Nephron (organoid): ENCODE data around the gene NUCB1.
A peak's percentile ranks its signal among the peaks of the same experiment; 100 is the strongest.

Experiments
- H3K27ac Mint-ChIP-seq, 3 experiments: 2 replicates each; pipeline ENCODE4 v1.8.0; 2020; ENCODE audit warnings: mixed read lengths in 3 of 3, mild to moderate bottlenecking in 2 of 3, moderate library complexity in 1 of 3
- H3K27me3 Mint-ChIP-seq: 2 replicates; pipeline ENCODE4 v1.8.0; 2021; ENCODE audit warnings: low read depth, mild to moderate bottlenecking, moderate library complexity, mixed read lengths
- H3K36me3 Mint-ChIP-seq: 2 replicates; pipeline ENCODE4 v1.8.0; 2020; ENCODE audit warnings: low read depth, mixed read lengths
- H3K4me1 Mint-ChIP-seq: 2 replicates; pipeline ENCODE4 v1.8.0; 2020; ENCODE audit warnings: mixed read lengths
- H3K4me3 Mint-ChIP-seq, 3 experiments: 2 replicates each; pipeline ENCODE4 v1.8.0; 2020; ENCODE audit warnings: mild to moderate bottlenecking in 3 of 3, mixed read lengths in 3 of 3, moderate library complexity in 2 of 3
- H3K9me3 Mint-ChIP-seq: 2 replicates; pipeline ENCODE4 v1.8.0; 2020; ENCODE audit warnings: mixed read lengths
- TF ChIP-seq, protein P1 (sequence below), 3 experiments: fragments of 200-600 bp; sonication (generic); IDR thresholded peaks; one replicate each; pipeline ENCODE4 v1.5.0; 2021; ENCODE audit warnings: antibody characterized with exemption in 3 of 3; ENCODE audit not compliant: unreplicated experiment in 3 of 3

Gene NUCB1

DNA sequence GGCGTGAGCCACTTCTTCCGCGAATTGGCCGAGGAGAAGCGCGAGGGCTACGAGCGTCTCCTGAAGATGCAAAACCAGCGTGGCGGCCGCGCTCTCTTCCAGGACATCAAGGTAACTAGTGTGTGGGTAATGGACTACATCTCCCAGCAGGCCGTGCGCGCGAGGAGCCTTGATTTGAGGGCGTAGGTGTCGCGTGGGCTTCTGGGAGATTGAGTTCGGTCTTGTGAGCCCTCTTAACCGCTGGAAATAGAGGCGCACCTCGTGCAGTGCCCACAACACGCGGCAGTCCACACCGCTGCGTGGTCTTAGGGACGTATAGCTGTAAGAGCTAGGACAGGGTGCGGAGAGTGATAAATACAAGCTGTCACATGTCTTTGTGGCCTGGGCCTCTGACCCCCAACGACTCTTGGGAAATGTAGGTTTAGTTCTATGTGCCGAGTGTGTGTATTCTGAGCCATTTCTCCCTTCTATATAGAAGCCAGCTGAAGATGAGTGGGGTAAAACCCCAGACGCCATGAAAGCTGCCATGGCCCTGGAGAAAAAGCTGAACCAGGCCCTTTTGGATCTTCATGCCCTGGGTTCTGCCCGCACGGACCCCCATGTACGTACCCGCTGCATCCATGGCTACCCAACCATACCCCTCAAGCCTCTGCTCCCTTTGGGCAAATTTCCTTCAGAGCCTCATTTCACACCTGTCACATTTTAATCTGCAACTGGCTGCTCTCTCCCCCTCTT lies 65.9 kb downstream of the NUCB1 start:
- no peaks in the 10 kb centered on the region for H3K27me3 Mint-ChIP-seq
- peaks cover 39% of the 10 kb centered on the region for H3K36me3 Mint-ChIP-seq
- H3K4me1 Mint-ChIP-seq: peaks cover 30% of the 10 kb centered on the region
- H3K4me3 Mint-ChIP-seq: peak overlapping the region; percentile 99 to 100 (median 99)
- peak overlapping the region; percentile 96 to 100 (median 99) for H3K27ac Mint-ChIP-seq
- H3K9me3 Mint-ChIP-seq: no peaks in the 10 kb centered on the region
- TF ChIP-seq, protein P1, sequence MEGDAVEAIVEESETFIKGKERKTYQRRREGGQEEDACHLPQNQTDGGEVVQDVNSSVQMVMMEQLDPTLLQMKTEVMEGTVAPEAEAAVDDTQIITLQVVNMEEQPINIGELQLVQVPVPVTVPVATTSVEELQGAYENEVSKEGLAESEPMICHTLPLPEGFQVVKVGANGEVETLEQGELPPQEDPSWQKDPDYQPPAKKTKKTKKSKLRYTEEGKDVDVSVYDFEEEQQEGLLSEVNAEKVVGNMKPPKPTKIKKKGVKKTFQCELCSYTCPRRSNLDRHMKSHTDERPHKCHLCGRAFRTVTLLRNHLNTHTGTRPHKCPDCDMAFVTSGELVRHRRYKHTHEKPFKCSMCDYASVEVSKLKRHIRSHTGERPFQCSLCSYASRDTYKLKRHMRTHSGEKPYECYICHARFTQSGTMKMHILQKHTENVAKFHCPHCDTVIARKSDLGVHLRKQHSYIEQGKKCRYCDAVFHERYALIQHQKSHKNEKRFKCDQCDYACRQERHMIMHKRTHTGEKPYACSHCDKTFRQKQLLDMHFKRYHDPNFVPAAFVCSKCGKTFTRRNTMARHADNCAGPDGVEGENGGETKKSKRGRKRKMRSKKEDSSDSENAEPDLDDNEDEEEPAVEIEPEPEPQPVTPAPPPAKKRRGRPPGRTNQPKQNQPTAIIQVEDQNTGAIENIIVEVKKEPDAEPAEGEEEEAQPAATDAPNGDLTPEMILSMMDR (IDR thresholded peaks at IDR 0.05; ENCODE audit: unreplicated experiment in 3 of 3): no peak

DNA sequence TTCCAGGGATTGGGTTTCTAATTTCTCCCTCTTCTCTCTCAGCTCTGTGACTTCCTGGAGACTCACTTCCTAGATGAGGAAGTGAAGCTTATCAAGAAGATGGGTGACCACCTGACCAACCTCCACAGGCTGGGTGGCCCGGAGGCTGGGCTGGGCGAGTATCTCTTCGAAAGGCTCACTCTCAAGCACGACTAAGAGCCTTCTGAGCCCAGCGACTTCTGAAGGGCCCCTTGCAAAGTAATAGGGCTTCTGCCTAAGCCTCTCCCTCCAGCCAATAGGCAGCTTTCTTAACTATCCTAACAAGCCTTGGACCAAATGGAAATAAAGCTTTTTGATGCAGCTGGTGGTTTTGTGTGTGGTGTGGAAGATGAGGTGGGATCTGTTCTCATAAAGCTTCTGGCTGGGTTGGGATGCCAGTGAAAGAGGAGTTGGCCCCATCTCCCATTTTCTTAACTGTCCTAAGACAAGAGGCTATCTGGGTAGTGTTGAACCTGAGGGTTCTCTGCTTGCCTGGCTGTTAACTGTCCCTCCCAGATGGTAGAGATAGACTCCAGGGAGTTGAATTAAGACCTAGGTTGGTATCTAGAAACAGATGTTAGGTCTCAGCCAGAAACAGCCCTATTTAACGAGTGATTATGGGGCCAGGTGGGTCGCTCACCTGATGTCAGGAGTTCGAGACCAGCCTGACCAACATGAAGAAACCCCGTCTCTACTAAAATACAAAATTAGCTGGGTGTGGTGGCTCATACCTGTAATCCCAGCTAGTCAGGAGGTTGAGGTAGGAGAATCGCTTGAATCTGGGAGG lies 66.6 kb downstream of the NUCB1 start:
- peak overlapping the region; percentile 99 to 100 (median 99) for H3K4me3 Mint-ChIP-seq
- H3K27ac Mint-ChIP-seq: peak overlapping the region; percentile 96 to 100 (median 99)
- peaks cover 39% of the 10 kb centered on the region for H3K36me3 Mint-ChIP-seq
- H3K4me1 Mint-ChIP-seq: peaks cover 32% of the 10 kb centered on the region
- no peaks in the 10 kb centered on the region for H3K27me3 Mint-ChIP-seq
- H3K9me3 Mint-ChIP-seq: no peaks in the 10 kb centered on the region
- TF ChIP-seq, protein P1 (IDR thresholded peaks at IDR 0.05; ENCODE audit: unreplicated experiment in 3 of 3): no peak

GRCh38 chr19:48967346-48968178 lies 67.5 kb downstream of the NUCB1 start:
- peaks cover 39% of the 10 kb centered on the region for H3K36me3 Mint-ChIP-seq
- TF ChIP-seq, protein P1 (IDR thresholded peaks at IDR 0.05; ENCODE audit: unreplicated experiment in 3 of 3): no peak
- H3K27ac Mint-ChIP-seq: peak overlapping the region in 2 of 3 experiments; percentile 3 to 52
- H3K4me1 Mint-ChIP-seq: peaks cover 32% of the 10 kb centered on the region
- no peaks in the 10 kb centered on the region for H3K27me3 Mint-ChIP-seq
- H3K4me3 Mint-ChIP-seq: peak overlapping the region; percentile 99 to 100 (median 99)
- no peaks in the 10 kb centered on the region for H3K9me3 Mint-ChIP-seq

GRCh38 chr19:48968179-48968661 lies 68.1 kb downstream of the NUCB1 start:
- Mint-ChIP-seq H3K27me3 (no peaks in the 10 kb centered on the region), H3K27ac (peak overlapping the region in 1 of 3 experiments; percentile 3), H3K4me1 (peaks cover 29% of the 10 kb centered on the region), H3K4me3 (peak overlapping the region; percentile 99 to 100 (median 99)), H3K36me3 (peaks cover 43% of the 10 kb centered on the region), H3K9me3 (no peaks in the 10 kb centered on the region)
- TF ChIP-seq, protein P1 (IDR thresholded peaks at IDR 0.05; ENCODE audit: unreplicated experiment in 3 of 3): no peak

GRCh38 chr19:48968813-48969218 lies 68.7 kb downstream of the NUCB1 start:
- Mint-ChIP-seq H3K4me1 (peaks cover 23% of the 10 kb centered on the region), H3K9me3 (no peaks in the 10 kb centered on the region)
- TF ChIP-seq, protein P1 (IDR thresholded peaks at IDR 0.05; ENCODE audit: unreplicated experiment in 3 of 3): no peak

More at GRCh38 chr19:48968813-48969218, 68.7 kb downstream of the NUCB1 start:
- peaks cover 43% of the 10 kb centered on the region for H3K36me3 Mint-ChIP-seq
- no peak overlapping the region for H3K27ac Mint-ChIP-seq
- H3K4me3 Mint-ChIP-seq: no peak overlapping the region
- no peaks in the 10 kb centered on the region for H3K27me3 Mint-ChIP-seq
